HG03103 (cell line): ENCODE measurements around the gene SNX13.
A peak's percentile ranks its signal among the peaks of the same experiment; 100 is the strongest.

Experiments used
- ATAC-seq: cut with Tn5 transposase; IDR thresholded peaks from one replicate; pipeline ENCODE4 v1.9.1; 2021; ENCODE audit warnings: low read depth; ENCODE audit not compliant: unreplicated experiment

SNX13 gene

GRCh38 chr7:17940302-17940883, at the start of gene SNX13:
TSS of gene SNX13 (minus strand) at chr7:17940494. CDS start at chr7:17940295, 199 bp downstream.
- peak; percentile 88 for ATAC-seq

GRCh38 chr7:17989546-17989945, 49.3 kb upstream of the SNX13 start:
- no peak for ATAC-seq

GRCh38 chr7:17988858-17989257, 48.6 kb upstream of the SNX13 start:
- ATAC-seq, result no peak

GRCh38 chr7:17988141-17988540, 47.8 kb upstream of the SNX13 start:
- no peak for ATAC-seq

GRCh38 chr7:17986851-17987250, 46.6 kb upstream of the SNX13 start:
- ATAC-seq, result no peak

- no peak for ATAC-seq
Measured at GRCh38 chr7:17985473-17986239, 45.4 kb upstream of the SNX13 start.

GRCh38 chr7:17984288-17984687, 44.0 kb upstream of the SNX13 start:
- no peak for ATAC-seq

- no peak for ATAC-seq
Measured at GRCh38 chr7:17983221-17984062, 43.1 kb upstream of the SNX13 start.

GRCh38 chr7:17976952-17977351, 36.7 kb upstream of the SNX13 start:
- no peak for ATAC-seq

- ATAC-seq, result no peak
Measured at GRCh38 chr7:17971411-17971810, 31.1 kb upstream of the SNX13 start.

GRCh38 chr7:17968791-17969715, 28.8 kb upstream of the SNX13 start:
- no peak for ATAC-seq

GRCh38 chr7:17966706-17967105, 26.4 kb upstream of the SNX13 start:
- no peak for ATAC-seq

- no peak for ATAC-seq
Measured at GRCh38 chr7:17965603-17966002, 25.3 kb upstream of the SNX13 start.

- ATAC-seq, result no peak
Measured at GRCh38 chr7:17963281-17963680, 23.0 kb upstream of the SNX13 start.

GRCh38 chr7:17962652-17963051, 22.4 kb upstream of the SNX13 start:
- ATAC-seq, result no peak

GRCh38 chr7:17957871-17958270, 17.6 kb upstream of the SNX13 start:
- ATAC-seq, result no peak

- ATAC-seq, result peak; percentile 100
Measured at GRCh38 chr7:17952387-17952786, 12.1 kb upstream of the SNX13 start.

GRCh38 chr7:17951742-17952254, 11.5 kb upstream of the SNX13 start:
- no peak for ATAC-seq

GRCh38 chr7:17948526-17949238, 8.4 kb upstream of the SNX13 start:
- no peak for ATAC-seq
